GM20431 (cell line): ENCODE measurements around the gene SYVN1.
"Not testable (repeated sequence)": the region's sequence is repeated elsewhere in the genome, so short reads cannot be mapped to it uniquely, and the experiment has no call there.

Source experiments
- in situ Hi-C: fragments of 300-500 bp; cut with MseI, MboI; formaldehyde crosslinking; loops from one replicate; pipeline ENCODE4 v1.15.0; 2020; ENCODE audit warnings: low sequenced_read_pairs; ENCODE audit not compliant: unreplicated experiment

The SYVN1 gene

DNA sequence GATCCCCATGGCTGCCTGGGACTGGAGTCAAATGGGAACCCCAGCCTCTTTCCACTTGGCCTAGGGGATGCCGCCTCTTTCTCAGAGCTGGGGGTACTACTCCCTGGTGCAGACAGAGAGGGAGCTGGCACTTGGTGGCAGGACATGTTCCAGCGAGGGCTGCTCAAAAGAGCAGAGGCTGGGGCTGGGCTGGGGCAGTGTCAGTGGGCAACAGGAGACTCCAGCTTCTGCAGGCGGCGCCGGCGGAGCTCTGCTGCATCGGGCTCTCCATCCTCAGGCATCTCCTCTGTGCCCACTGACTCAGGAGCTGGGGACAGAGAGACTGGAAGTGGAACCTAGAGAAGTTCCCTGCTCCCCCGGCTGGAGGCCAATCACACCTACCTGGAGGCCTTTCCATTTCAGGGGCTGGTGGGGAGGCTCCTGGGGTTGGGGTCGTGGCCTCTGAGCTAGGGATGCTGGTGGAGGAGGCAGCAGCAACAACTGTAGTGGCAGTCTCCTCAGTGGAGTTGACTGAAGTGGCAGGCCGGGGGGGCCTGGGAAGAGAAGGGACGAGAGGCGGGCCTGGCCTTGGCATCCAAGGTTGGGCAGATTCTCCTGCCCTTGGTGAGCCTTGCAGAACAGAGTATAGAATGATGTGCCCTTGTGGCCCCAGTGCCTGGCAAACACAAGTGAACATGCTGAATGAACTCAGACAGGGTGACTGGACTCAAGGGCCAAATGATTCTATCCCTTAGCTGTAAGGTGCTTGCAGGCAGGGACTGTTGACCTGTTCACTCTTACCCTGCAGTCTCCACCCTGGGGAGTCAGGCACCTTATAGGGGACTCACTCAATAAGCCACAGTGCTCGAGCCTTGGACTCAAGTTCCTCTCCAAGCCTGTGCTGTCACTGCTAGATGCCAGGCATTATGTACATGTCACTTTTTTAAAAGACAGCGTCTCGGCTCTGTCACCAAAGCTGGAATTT is 5.9 kb downstream of the SYVN1 start:
- in situ Hi-C loops, result no loop called here

DNA sequence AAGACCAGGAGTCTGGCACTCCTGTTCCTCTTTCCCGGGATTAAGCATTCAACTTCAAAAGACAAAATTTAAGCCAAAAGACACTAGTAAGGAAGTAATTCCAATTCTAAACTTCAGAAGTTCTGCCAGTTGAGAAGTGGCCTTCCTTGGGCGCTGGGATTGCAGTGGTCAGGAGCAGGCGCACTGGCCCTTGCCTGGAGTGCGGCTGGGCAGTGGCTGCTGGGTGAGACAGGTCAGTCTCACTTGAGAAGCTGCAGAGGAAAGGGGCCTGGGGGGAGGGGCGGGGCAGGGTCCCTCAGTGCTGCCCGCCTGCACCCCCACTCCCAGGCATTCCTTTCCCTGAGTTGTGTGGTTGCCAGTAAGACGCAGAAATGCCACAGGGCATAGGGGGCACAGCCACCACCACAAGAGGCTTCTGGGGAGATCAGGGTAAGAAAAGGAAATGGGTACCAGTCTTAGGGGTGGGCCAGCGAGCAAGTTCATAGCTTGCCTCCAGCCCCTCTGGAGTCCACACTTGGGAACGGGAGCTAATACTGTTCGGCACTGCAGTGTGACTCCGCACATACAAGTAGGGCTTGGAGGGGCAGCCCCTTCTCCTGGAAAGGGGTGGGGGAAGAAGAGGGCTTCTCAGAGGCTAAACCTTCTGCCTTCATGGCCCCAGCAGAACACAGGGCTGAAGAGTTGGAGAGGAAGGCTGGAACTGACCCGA is 6.7 kb downstream of the SYVN1 start:
- in situ Hi-C loops, result no loop called here

GRCh38 chr11:65126624-65127274 is 7.6 kb downstream of the SYVN1 start:
- in situ Hi-C loops, result no loop called here

DNA sequence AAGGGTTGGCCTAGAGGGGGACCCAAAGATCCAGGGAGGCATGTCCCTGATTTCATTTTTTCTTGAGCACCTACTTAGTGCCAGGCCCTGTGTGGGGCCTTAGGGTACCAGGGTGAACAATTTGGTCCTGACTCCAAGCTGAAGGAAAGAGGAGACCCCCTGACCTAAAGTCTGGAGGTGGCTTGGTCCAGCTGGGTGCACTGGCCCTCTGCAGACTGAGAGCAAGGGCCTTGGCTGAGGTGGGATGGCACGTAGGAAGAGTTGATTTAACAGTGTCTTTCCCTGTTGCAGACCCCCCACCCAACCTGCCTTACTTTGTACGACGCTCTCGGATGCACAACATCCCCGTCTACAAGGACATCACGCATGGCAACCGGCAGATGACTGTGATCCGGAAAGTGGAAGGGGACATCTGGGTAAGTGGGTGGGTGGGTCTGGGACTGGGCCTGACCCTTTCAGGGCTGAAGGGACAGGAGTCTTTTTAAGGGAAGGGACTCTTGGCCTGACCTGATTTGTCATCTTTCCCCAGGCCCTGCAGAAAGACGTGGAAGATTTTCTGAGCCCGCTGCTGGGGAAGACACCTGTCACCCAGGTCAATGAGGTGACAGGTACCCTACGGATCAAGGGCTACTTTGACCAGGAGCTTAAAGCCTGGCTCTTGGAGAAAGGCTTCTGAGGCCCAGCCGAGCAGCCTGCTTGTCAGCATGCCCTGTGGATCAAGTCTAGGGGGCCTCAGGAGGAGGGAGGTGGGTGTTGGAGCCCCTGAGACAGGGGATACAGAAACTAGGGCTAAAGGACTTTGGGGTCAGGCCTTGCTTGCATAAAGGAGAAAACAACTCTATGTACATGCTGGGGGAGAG is 8.9 kb downstream of the SYVN1 start:
- in situ Hi-C loops, result no loop called here

- in situ Hi-C loops, result no loop called here
These were observed 9.7 kb downstream of the SYVN1 start for GRCh38 chr11:65124480-65125196.

DNA sequence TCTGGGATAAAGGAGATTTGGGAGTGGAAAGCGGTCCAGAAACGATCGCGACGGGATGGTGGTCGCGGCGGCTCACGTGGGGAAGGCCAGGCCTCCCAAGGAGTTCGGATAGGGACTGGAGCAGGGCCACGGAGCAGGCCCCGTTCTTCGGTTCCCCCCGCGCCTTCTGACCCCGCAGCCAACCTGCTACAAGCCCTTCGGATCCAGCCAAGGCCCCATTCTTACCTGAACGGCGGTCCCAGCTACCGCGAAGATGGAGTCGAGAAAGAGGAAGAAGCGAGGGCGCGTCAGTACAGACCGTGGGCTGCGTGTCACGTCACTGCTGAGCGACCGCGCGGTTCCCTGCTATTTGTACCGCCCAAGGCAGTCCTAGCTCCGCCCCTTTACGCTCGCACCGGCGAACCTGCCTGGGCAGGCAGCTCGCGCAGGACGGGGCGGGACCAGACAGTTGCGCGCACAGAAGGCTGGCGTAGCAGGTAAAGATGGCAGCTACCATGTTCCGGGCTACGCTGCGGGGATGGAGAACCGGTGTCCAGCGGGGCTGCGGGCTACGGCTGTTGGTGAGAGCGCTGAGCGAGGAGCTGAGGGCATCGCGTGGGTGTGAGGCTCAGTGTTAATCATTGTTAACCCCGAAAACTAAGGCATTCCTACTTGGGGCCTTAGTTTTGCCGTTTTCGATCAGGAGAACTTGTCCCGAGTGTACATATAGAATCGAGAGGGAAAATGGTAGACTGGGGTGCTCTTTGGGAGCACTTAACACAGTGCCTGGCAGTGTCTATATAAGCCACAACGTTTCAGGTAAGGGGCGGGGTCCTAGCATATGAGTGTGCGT is 12.2 kb downstream of the SYVN1 start, which contains the start of the genes FAU and MRPL49:
FAU (minus strand) TSS at position 270 of the 832 bp plus-strand sequence. CDS start 321 bp downstream, outside the sequence.
MRPL49 (plus strand) TSS at position 457 of the 832 bp plus-strand sequence; CDS start at position 483, 26 bp downstream.
- in situ Hi-C loops, result no loop called here

GRCh38 chr11:65121447-65121864 is 12.9 kb downstream of the SYVN1 start:
- in situ Hi-C loops, result no loop called here

DNA sequence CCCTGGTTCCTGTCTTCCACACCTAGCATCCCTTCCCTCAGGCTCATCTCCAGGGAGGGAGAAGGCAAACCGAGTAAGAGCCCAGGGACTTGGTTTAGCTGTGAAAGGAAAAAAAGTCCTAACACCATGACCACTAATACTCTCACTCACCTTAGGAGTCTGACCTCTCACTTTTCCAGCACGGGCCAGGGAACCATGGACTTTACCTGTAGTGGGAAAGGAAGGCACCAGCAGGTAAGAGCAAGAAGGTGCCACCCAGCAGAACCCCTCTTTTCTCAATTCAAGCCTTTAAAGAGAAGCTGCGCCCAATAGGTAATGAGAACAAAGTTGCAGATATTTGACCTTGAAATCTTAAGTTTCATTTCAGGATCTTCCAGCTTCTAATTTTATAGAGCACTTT is 13.5 kb downstream of the SYVN1 start:
- in situ Hi-C loops, result no loop called here

- in situ Hi-C loops, result no loop called here
These were observed 14.7 kb downstream of the SYVN1 start for GRCh38 chr11:65119670-65119995.

- in situ Hi-C loops, result not testable (repeated sequence)
These were observed 15.2 kb downstream of the SYVN1 start for GRCh38 chr11:65118891-65119669.

GRCh38 chr11:65118097-65118837 is 16.1 kb downstream of the SYVN1 start:
- in situ Hi-C loops, result no loop called here

DNA sequence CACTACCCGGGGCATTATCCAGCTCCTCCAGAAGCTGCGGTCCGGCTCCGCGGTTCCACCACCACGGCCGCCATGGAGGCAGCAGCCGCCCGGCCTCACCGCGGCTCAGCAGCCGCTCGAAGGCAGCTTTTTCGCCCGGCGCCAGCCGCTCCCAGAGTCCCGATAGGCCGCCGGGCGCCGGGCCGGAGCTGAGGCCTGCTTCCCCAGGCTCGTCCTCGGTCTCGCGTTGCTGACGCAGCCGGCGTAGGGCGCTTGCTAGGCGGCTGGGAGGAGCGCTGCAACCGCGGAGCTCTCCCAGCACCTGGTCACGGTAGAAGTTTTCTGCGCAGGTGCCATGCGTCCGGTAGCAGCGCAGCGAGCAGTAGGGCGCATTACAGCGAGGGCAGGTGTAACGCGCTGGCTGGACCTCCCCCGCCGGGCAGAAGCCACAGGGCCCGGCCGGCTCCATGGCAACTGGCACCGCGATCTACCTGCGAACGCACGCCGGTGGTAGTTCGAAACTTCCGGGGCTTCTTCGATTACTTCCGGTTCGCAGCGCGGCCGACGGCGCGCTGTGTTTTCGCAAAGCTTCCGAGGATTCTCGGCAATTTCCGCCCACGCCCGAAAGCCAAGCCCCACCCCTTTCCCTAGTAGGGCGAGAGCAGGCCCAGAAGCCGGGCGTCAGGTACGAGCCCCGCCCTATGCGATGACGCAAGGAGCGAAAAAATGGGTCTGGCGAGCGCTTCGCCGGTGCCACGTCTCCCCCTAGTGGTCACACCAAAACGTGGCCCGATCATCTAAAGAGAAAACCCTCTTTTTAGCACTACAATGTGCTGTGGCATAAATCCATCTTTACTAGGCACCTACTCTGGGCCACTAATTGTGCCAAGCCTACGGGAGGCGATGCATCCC is 16.9 kb downstream of the SYVN1 start, which contains the start of gene ZNHIT2:
ZNHIT2 (minus strand) TSS at position 496 of the 891 bp plus-strand sequence; CDS start at position 448, 48 bp downstream.
- in situ Hi-C loops, result no loop called here

- in situ Hi-C loops, result no loop called here
These were observed 17.7 kb downstream of the SYVN1 start for GRCh38 chr11:65116370-65117205.

GRCh38 chr11:65115361-65116082 is 18.8 kb downstream of the SYVN1 start:
- in situ Hi-C loops, result no loop called here
